Endothelial cell of umbilical vein (primary cell): ENCODE results near the gene ARHGEF7. TPM values are rescaled to one million over a fixed set of nuclear protein-coding genes. Genes with fewer than 3 reads are reported as not detected.

Experiments used
- BruUV-seq: library from RNA; stranded (reverse); fragments of 400-500 nt; replicated peaks from 2 replicates; lab custom pipeline; 2021; lab: Mats Ljungman, UMichigan
- CTCF ChIA-PET: fragments of 300-600, 350-600 bp; sonication (Branson Sonifier 250); formaldehyde crosslinking; loops from one replicate; lab custom pipeline; 2021; ENCODE audit warnings: antibody characterized with exemption, inconsistent platforms; lab: Charles Lee
- POLR2A ChIA-PET: fragments of 300-600, 350-600 bp; sonication (Branson Sonifier 250); formaldehyde crosslinking; loops from one replicate; lab custom pipeline; 2021; ENCODE audit warnings: antibody characterized with exemption, inconsistent platforms; lab: Charles Lee
- DNase-seq: peaks from one replicate; pipeline ENCODE4 v3.0.0-alpha.2; 2011; ENCODE audit warnings: low read depth, low spot score
- FAIRE-seq: peaks from 2 replicates; lab custom pipeline; 2011; peaks lifted over from hg19 to GRCh38; lab: Jason Lieb, UNC
- H2AFZ ChIP-seq: 2 replicates; pipeline ENCODE4 v1.6.0; 2012; ENCODE audit warnings: low read depth, low read length, control low read depth, inconsistent platforms
- H3K27ac ChIP-seq: 2 replicates; pipeline ENCODE4 v1.5.1; 2011; ENCODE audit warnings: low read depth, mild to moderate bottlenecking, control low read depth, low read length, moderate library complexity; ENCODE audit not compliant: insufficient read depth
- H3K27me3 ChIP-seq, 2 experiments: 2 replicates each; pipeline versions ENCODE4 v1.6.0 to v1.6.1; 2011; ENCODE audit warnings: low read length in 2 of 2, mixed read lengths in 1 of 2; ENCODE audit not compliant: control insufficient read depth in 2 of 2, insufficient read depth in 2 of 2
- H3K36me3 ChIP-seq, 2 experiments: 2 replicates in 1 of 2; 3 replicates in 1 of 2; pipeline ENCODE4 v1.5.1; 2011; ENCODE audit warnings: low read length in 2 of 2, mild to moderate bottlenecking in 1 of 2, moderate library complexity in 1 of 2; ENCODE audit not compliant: control insufficient read depth in 2 of 2, insufficient read depth in 2 of 2; ENCODE audit errors: extremely low read depth in 1 of 2
- H3K4me1 ChIP-seq: 3 replicates; pipeline ENCODE4 v1.5.1; 2011; ENCODE audit warnings: mild to moderate bottlenecking, low read length; ENCODE audit not compliant: control insufficient read depth, insufficient read depth; ENCODE audit errors: extremely low read depth
- H3K4me2 ChIP-seq: 2 replicates; pipeline ENCODE4 v1.6.1; 2011; ENCODE audit warnings: low read length, control low read depth, mixed read lengths; ENCODE audit not compliant: insufficient read depth
- H3K4me3 ChIP-seq, 3 experiments: fragments of 200-600 bp in 1 of 3; sonication (generic), shearing (Covaris generic) in 1 of 3; replicated peaks in 1 of 3; 2 replicates each; pipeline ENCODE4 v1.5.1; 2011 to 2016; ENCODE audit warnings: control low read depth in 3 of 3, low read length in 3 of 3, mild to moderate bottlenecking in 2 of 3, inconsistent platforms in 1 of 3, low read depth in 1 of 3, moderate library complexity in 1 of 3; ENCODE audit not compliant: insufficient read depth in 1 of 3
- H3K79me2 ChIP-seq: 2 replicates; pipeline ENCODE4 v1.6.0; 2012; ENCODE audit warnings: low read length, inconsistent platforms; ENCODE audit not compliant: control insufficient read depth, insufficient read depth
- H3K9ac ChIP-seq: replicated peaks from 2 replicates; pipeline ENCODE3; 2011; ENCODE audit warnings: low read length, control low read depth; ENCODE audit not compliant: insufficient read depth; ENCODE audit errors: extremely low read depth
- H3K9me1 ChIP-seq: replicated peaks from 3 replicates; pipeline ENCODE4 v1.6.0; 2011; ENCODE audit warnings: mild to moderate bottlenecking, low read length; ENCODE audit not compliant: control insufficient read depth, insufficient read depth; ENCODE audit errors: extremely low read depth
- H3K9me3 ChIP-seq: replicated peaks from 2 replicates; pipeline ENCODE4 v1.5.1; 2012; ENCODE audit warnings: low read length, inconsistent platforms; ENCODE audit not compliant: control insufficient read depth, insufficient read depth
- H4K20me1 ChIP-seq: replicated peaks from 2 replicates; pipeline ENCODE3; 2011; ENCODE audit warnings: mild to moderate bottlenecking, low read length; ENCODE audit not compliant: control insufficient read depth, insufficient read depth; ENCODE audit errors: extremely low read depth
- CTCF ChIP-seq, 2 donors: IDR thresholded peaks; 1 replicate in 1 of 2; 2 replicates in 1 of 2; pipeline ENCODE4 v1.5.1; 2011; ENCODE audit warnings: low read length in 2 of 2, mild to moderate bottlenecking in 2 of 2, moderate library complexity in 2 of 2, control low read depth in 1 of 2, inconsistent platforms in 1 of 2, low read depth in 1 of 2; ENCODE audit not compliant: insufficient read depth in 1 of 2; ENCODE audit errors: extremely low read depth in 1 of 2
- EZH2 ChIP-seq: IDR thresholded peaks from 2 replicates; pipeline ENCODE4 v1.6.1; 2012; ENCODE audit warnings: borderline replicate concordance, low read depth, mild to moderate bottlenecking, moderate library complexity, low read length, inconsistent platforms; ENCODE audit not compliant: severe bottlenecking
- GATA2 ChIP-seq: IDR thresholded peaks from 2 replicates; pipeline ENCODE4 v1.7.0; 2011; ENCODE audit warnings: low read depth, mild to moderate bottlenecking, moderate library complexity, mixed read lengths, low read length; ENCODE audit not compliant: insufficient read length, insufficient read depth
- MYC ChIP-seq: IDR thresholded peaks from one replicate; pipeline ENCODE4 v1.6.1; 2011; ENCODE audit warnings: mild to moderate bottlenecking, low read depth, low read length
- POLR2AphosphoS5 ChIP-seq: IDR thresholded peaks from 2 replicates; pipeline ENCODE4 v1.6.1; 2012; ENCODE audit warnings: low read depth, mild to moderate bottlenecking, control low read depth, low read length, moderate library complexity; ENCODE audit not compliant: insufficient read depth
- dilution Hi-C: fragments of 300-500 bp; cut with MboI; formaldehyde crosslinking; loops from one replicate; pipeline ENCODE4 v1.15.0; 2019; ENCODE audit warnings: low sequenced_read_pairs; ENCODE audit not compliant: extremely low pct_ligation_motif_present
- intact Hi-C: fragments of 100-400 bp; cut with micrococcal nuclease; formaldehyde crosslinking; loops from one replicate; pipeline ENCODE4 v1.10.0; 2022
- polyA plus RNA-seq, 4 experiments: library from polyadenylated mRNA; depleted of rRNA in 3 of 4; stranded (reverse) in 3 of 4; unstranded in 1 of 4; fragments of >200 nt; gene quantifications; 2 replicates each; pipeline versions ENCODE4 v1.2.1 to v1.2.3, GENCODE V29; 2011 to 2012; ENCODE audit warnings: missing spikeins in 1 of 4
- total RNA-seq: library from RNA; stranded (reverse); gene quantifications from 2 replicates; pipeline ENCODE4 v1.2.3, GENCODE V29; 2021

ARHGEF7 gene
- total and polyA plus RNA-seq, 2 donors (not counting 3 experiments of a cell fraction or from before 2014, with no cell fraction given), result 94.9 to 155 TPM

- Histone ChIP-seq H3K27ac (no peak overlapping the region), H2AFZ (no peak overlapping the region), H3K27me3 (no peaks in the 10 kb centered on the region), H3K4me3 (no peak overlapping the region), H3K79me2 (peaks cover 60% of the 10 kb centered on the region), H3K9me3 (no peaks in the 10 kb centered on the region), H3K4me2 (no peak overlapping the region), H4K20me1 (no peaks in the 10 kb centered on the region), H3K9me1 (no peaks in the 10 kb centered on the region), H3K4me1 (no peaks in the 10 kb centered on the region), H3K36me3 (peaks cover 0 to 2% of the 10 kb centered on the region in 2 experiments), H3K9ac (no peak overlapping the region)
- DNase-seq, result peak; percentile 65
- intact Hi-C loops (no loop called here), dilution Hi-C loops (no loop called here)
- FAIRE-seq, result peak; percentile 8
- no TSS peak for BruUV-seq
- ChIA-PET POLR2A (no interaction called here), CTCF (interaction anchor here (1.7 kb wide), 2 partner anchors 9 to 10 kb away, joined by 4 to 5 read pairs; no protein-coding TSS in a partner anchor)
- TF ChIP-seq MYC, result no peak
These were observed 52.0 kb downstream of the ARHGEF7 start for GRCh38 chr13:111166882-111167675.

- POLR2A ChIA-PET, result no interaction called here
- Histone ChIP-seq H2AFZ (no peak overlapping the region), H3K9ac (no peak overlapping the region), H4K20me1 (no peaks in the 10 kb centered on the region), H3K27me3 (no peaks in the 10 kb centered on the region), H3K9me3 (no peaks in the 10 kb centered on the region), H3K36me3 (peaks cover 0 to 2% of the 10 kb centered on the region in 2 experiments), H3K9me1 (no peaks in the 10 kb centered on the region), H3K4me3 (no peak overlapping the region), H3K27ac (no peak overlapping the region), H3K4me1 (no peaks in the 10 kb centered on the region), H3K79me2 (peaks cover 52% of the 10 kb centered on the region), H3K4me2 (no peak overlapping the region)
- intact Hi-C loops, result no loop called here
- dilution Hi-C loops, result no loop called here
- no TSS peak for BruUV-seq
- FAIRE-seq, result no peak
- CTCF ChIA-PET, result no interaction called here
- DNase-seq, result no peak
- TF ChIP-seq EZH2, result no peak
- TF ChIP-seq GATA2, result no peak
- TF ChIP-seq CTCF (IDR thresholded peaks at IDR 0.05; ENCODE audit: extremely low read depth in 1 of 2, insufficient read depth in 1 of 2, low read depth in 1 of 2, low read length in 2 of 2), result no peak
- TF ChIP-seq MYC, result no peak
- no peak for TF ChIP-seq POLR2AphosphoS5
These were observed 53.0 kb downstream of the ARHGEF7 start for GRCh38 chr13:111168107-111168506.
